Measurements from ENCODE around the gene PHC2.

PHC2 gene

DNA sequence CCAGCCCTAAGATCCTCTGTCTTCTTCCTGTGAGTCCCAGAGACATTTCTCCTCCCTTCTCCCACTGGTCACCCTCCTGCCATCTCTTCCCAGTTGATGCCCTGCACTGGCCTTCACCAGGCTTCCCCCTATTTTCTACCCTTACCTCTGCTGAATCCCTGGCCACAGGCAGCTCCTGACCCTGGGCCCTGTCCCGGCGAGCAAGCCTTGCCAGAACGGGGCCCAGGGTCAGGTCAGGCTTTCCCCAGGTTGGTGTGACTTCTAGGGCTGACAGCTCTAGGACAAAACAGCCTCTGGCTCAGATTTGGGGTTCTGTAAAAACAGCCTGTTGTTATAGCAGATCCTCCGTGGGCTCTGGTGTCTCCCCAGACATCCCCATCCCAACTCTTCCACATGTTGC, 57.3 kb downstream of the PHC2 start:
- no peak overlapping the region for H3K27ac ChIP-seq
- TF ChIP-seq, protein P1, sequence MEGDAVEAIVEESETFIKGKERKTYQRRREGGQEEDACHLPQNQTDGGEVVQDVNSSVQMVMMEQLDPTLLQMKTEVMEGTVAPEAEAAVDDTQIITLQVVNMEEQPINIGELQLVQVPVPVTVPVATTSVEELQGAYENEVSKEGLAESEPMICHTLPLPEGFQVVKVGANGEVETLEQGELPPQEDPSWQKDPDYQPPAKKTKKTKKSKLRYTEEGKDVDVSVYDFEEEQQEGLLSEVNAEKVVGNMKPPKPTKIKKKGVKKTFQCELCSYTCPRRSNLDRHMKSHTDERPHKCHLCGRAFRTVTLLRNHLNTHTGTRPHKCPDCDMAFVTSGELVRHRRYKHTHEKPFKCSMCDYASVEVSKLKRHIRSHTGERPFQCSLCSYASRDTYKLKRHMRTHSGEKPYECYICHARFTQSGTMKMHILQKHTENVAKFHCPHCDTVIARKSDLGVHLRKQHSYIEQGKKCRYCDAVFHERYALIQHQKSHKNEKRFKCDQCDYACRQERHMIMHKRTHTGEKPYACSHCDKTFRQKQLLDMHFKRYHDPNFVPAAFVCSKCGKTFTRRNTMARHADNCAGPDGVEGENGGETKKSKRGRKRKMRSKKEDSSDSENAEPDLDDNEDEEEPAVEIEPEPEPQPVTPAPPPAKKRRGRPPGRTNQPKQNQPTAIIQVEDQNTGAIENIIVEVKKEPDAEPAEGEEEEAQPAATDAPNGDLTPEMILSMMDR (conservative IDR thresholded peaks at IDR 0.05) = no peak

DNA sequence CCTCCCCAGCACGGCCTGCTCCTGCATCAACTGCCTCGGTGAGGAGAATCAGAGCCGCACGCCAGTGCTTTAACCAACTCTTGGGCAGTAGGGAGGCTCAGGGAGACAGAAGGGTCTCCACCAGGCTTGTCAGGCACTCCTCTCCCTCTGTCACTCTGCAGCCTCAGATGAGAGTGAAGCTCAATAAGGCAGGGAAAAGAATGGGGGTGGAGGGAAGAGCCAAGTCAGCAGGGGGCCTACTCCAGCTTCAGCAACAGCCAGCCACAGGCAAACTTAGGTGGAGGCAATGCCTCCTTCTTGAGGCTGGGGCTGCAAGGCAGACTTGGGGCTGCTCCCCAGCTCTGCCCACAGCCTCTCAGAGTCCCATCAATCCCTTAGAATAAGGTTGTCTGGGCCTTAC, 58.2 kb downstream of the PHC2 start:
- TF ChIP-seq, protein P1 (conservative IDR thresholded peaks at IDR 0.05) = no peak
- no peak overlapping the region for H3K27ac ChIP-seq

DNA sequence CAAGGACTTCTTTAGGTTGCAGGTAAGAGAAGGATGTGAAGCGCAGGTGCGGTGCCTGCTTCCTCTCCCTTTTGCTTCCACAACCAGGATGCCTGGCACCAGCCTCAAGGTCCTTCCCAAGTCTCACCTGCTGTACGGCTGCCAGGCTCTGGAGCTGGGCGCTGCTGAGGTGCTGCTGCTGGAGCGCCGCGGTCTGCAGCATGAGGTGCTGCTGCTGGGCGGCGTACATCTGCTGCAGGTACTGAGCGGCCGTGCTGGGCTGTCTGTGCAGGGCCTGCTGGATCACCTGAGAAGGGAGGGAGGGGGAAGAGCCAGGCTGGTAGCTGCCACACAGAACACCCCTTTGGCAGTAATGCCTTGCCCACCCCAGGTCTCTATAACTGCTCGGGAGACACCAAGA, 58.7 kb downstream of the PHC2 start:
- TF ChIP-seq, protein P1 (conservative IDR thresholded peaks at IDR 0.05) = no peak
- no peak overlapping the region for H3K27ac ChIP-seq

DNA sequence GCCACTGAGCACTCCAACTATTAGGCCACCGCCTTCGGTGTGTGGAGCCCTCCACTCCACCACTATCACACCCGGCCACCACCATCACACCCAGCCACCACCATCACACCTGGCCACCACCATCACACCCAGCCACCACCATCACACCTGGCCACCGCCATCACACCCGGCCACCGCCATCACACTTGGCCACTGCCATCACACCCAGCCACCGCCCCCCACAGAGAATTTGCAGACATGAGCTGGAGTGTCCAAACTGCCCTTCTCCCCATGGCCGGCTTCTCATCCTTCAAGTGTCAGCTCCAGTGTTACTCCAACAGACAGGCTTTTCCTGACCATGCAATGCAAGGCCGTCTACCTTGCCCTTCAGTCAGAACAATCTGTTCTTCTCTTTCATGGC, 59.6 kb downstream of the PHC2 start:
- H3K27ac ChIP-seq = no peak overlapping the region
- TF ChIP-seq, protein P1 (conservative IDR thresholded peaks at IDR 0.05) = no peak

DNA sequence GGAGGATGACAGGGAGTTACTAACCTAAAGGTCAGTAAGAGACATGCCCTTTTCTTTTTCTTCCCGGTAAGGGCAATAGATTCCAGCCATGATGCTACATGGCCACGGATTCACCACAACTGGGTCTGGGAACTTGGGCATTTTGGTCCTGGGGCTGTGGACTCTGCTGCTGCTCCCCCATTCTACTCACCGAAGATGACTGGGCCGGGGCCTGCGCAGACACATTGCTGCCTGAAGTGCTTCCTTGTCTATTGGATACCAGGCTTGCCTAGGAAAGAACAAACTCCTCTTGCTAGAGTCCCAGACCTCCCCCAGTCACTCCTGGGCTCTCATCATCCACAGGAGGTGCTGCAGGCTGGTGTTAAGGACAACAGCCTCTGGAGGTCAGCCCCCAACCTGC, 60.1 kb downstream of the PHC2 start:
- no peak overlapping the region for H3K27ac ChIP-seq
- TF ChIP-seq, protein P1 (conservative IDR thresholded peaks at IDR 0.05) = no peak

DNA sequence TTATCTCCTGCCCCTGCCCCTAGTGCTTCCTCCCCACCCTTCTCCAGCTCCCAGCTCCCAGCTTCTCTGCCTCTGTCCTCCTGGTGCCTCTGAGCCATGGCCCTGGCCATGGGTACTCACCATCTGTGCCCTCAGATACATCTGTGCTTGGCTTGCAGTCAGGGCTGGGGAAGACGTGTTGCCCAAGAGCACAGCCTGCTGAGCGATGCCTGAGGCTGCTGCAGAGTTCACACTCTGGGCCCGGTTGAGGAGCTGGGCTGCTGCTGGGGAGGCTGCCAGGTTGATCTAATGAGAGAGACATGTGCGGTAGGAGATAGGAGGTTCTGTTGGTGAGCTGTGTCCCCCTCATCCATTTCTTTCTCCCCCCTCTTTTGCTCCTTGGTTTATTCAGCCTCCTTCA, 60.6 kb downstream of the PHC2 start:
- no peak overlapping the region for H3K27ac ChIP-seq
- TF ChIP-seq, protein P1 (conservative IDR thresholded peaks at IDR 0.05) = no peak

DNA sequence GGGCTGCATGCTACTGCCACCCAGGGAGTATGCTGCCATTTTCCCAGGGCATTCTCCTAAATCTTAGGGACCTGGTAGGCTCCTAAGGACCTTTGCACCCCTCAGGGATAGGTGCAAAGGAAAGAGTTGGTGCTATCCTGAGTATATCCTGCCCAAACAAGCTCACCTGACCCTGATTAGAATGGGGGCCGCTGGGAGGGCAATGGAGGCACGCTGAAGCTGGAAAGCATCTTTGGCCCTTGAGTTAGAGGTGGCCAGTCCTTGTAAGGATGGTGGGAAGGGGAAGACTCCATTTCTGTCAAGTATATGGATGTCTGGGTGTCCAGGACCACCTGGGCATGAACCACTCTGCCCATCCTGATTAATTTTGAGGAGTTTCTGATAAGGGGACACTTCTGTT, 61.1 kb downstream of the PHC2 start:
- TF ChIP-seq, protein P1 (conservative IDR thresholded peaks at IDR 0.05) = no peak
- H3K27ac ChIP-seq = no peak overlapping the region

DNA sequence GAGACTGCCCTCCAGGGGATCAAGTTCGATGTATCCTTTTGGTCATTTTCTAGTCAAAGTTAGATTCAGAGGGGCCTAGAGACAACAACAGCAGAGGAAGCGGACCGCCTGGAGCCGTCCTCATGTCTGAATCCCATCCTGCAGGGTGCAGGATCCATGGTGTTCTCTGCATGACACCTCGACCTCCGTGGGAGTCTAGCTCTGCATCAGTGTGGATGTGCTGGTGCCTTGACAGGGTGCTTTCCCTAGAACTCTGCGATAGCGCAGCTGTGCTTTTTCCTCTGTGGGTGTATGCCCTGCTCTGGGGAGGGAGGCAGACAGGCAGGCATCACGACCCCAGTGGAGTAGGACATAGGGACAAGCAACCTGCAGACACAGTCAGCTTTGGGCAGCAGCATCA, 61.8 kb downstream of the PHC2 start:
- TF ChIP-seq, protein P1 (conservative IDR thresholded peaks at IDR 0.05) = no peak
- no peak overlapping the region for H3K27ac ChIP-seq
